ENCODE results near the gene P2RY6.

The P2RY6 gene

DNA sequence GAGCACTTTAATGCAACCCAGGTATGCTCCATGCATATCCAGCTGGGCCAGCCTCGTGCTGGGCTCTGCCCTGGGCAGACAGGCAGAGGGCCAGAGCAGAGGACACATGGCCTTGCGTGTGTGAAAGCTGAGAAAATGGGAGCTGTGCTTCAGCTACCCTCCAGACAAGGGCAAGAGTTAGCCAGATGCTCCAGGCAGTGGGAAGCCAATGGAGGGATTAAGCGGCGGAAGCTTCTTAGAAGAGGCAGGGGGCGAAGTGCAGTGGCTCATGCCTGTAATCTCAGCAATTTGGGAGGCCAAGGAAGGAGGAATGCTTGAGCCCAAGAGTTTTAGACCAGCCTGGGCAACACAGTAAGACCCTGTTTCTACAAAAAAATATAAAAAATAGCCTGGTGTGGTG, 26.1 kb downstream of the P2RY6 start:
- DNase-seq = no peak

DNA sequence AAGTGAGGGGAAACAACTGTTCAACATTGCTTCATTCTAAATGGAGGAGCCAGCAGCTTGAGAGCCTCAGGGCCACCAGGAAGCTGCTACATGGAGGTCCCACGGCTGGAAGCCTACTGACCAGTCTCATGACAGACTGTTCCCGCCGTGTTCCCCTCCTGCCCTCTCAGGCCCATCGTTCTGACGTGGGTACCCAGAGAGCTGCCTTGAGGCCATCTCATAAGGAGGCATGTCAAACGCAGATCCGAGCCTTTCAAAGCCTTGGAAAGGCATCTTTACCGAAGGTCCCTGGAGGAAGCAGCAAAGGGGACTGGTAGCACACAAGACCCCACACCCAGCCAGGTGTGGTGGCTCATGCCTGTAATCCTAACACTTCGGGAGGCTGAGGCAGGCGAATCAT, 27.6 kb downstream of the P2RY6 start:
- DNase-seq = no peak

DNA sequence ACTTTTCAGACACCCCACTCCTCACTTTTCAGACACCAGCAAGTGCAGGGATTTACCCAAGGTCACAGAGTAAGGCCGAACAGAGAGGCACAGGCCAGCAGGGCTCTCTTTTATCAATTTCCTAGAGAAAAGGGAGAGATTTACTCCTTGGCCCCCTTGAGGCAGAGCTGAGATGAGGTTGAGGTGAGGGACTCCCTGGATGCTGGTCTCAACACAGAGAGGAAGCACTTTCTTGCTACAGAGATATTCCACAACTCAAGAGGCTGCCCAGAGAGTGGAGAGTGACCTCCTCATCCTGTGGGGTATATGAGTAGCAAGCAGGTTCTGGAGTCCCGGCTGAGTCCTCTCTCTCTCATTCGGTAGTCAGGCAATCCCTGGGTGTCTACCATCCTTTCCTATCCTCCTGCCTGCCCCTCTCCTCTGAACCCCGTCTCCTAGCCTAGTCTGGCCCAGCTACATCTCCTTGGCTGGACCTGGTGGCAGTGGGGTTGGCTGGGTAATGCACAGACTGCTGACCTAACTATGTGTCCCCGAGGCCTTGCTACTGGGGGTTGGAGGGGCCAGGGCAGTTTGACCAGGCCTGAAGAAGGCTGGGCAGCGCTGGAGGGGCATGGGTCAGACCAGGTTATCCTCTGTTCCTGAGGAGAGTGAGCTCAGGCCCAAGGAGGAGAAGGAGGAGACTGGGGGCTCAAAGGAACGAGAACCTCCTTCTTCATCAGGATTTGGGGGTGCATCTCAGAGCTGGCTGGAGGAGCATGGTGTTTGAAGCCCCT, 34.1 kb downstream of the P2RY6 start:
- DNase-seq = no peak

DNA sequence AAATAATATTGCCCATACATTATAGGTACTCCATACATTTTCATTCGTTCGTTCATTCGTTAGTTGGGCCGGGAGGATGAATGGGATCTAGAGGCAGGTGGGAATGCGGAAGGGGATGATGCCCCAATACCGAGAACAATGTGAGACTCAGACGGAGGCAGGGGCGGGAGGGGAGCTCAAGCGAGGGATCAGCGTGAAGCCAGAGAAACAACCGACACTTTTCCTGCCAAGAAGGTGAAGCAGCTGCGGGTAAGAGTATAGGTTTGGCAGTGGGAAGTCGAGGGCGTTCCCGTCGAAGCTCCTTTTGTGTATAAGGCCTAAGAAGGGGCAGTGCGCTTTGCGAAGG, 34.8 kb downstream of the P2RY6 start:
- no peak for DNase-seq

DNA sequence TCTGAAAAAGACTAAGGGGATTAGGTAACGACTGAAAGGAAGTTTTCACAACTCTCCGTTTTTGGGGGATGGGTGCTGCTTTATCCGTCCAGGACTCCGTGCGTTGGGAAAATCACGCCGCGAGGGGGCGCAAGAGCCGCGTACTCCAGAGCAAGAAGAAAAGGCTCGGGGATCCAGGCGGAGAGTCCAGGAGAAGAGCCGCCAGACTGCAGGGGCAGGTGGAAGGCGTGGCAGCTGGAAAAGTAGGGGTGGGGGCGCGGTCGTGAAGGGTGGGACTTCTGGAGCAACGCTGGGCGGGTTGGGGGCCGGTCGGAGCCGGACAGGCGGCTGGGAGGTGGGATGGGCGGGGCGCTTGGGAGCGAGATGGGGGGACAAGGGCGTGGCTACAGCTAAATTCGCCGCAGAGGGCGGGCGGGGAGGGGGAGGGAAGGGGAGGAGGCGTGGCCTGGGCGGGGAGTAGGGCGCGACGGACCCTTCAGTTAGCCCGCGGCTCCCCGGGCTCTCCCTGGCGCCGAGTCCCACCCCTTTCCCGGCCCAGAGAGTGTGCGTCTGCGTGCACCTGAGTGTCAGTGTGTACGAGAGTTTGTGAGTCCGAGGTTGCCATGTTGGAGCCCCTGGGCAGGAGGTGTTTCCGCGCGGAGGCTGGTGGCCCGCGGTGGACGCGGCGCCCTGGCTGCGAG, 35.3 kb downstream of the P2RY6 start:
- peak; percentile 84 for DNase-seq

DNA sequence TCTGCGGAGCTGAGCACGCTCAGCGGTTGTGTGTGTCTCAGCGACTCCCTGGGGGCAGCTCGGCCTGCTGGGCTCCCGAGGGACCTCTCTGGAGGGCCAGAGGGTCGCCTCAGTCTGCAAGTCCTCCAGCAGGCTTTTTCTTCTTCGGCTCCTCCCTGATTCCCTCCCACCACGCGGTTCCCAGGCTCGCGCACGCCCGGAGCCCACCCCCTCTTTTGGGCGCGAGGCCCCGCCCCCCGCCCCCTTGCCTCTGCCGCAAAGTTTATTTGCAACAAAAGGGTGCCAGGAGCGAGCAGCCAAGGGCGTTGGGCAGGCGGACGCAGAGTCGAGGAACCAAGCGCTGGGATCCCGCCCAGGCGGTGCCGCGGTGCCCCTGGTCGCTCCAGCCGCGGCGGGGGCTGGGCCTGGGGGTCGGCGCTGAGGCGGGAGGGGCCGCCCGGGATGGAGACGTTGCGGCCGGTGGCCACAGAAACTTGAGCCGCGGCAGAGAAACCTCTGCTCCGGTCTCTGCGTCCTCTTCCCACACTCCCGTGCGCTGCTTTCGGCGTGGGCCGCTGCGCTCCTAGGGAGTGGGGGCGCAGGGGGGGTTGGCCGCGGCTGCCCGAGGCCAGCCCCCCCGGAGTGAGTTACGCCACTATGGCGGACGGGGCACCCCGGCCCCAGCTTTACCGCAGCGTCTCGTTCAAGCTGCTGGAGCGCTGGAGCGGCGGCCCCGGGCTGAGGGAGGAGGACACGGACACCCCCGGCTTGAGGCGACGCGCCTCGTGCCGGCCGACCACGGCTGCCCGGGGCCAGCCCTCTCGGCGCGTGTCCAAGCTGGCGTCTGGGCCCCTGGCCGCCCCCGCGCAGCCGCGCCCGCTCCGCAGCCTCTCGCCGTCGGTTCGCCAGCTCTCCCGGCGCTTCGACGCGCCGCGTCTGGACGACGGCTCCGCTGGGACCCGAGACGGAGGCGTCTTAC, 36.1 kb downstream of the P2RY6 start, which contains the start of gene ARHGEF17:
ARHGEF17 (plus strand) TSS at position 274 of the 958 bp plus-strand sequence; CDS start at position 637, 363 bp downstream.
- no peak for DNase-seq

DNA sequence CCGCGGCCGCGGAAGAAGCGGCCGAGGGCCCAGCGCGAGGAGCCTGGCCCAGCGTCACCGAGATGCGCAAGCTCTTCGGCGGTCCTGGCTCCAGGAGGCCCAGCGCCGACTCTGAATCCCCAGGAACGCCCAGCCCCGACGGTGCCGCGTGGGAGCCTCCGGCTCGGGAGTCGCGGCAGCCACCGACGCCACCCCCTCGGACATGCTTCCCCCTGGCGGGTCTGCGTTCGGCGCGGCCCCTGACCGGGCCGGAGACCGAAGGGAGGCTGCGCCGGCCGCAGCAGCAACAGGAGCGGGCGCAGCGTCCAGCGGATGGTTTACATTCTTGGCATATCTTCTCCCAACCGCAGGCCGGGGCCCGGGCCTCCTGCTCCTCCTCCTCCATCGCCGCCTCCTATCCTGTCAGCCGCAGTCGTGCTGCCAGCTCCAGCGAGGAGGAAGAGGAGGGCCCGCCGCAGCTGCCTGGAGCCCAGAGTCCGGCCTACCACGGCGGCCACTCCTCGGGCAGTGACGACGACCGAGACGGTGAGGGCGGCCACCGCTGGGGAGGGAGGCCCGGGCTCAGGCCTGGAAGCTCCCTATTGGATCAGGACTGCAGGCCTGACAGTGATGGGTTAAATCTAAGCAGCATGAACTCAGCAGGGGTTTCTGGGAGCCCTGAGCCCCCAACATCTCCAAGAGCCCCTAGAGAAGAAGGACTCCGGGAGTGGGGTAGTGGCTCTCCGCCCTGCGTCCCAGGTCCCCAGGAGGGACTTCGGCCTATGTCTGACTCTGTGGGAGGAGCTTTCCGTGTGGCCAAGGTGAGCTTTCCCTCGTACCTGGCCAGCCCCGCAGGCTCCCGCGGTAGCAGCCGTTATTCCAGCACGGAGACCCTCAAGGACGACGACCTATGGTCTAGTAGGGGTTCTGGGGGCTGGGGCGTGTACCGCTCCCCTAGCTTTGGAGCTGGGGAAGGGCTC, 37.1 kb downstream of the P2RY6 start:
- DNase-seq = no peak

DNA sequence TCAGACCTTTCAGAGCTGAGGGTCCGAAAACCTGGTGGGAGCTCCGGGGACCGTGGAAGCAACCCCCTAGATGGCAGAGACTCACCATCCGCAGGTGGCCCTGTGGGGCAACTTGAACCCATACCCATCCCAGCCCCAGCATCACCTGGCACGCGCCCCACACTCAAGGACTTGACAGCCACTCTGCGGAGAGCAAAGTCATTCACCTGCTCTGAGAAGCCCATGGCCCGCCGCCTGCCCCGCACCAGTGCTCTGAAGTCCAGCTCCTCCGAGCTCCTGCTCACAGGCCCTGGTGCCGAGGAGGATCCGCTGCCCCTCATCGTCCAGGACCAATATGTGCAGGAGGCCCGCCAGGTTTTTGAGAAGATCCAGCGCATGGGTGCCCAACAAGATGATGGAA, 37.9 kb downstream of the P2RY6 start:
- no peak for DNase-seq

DNA sequence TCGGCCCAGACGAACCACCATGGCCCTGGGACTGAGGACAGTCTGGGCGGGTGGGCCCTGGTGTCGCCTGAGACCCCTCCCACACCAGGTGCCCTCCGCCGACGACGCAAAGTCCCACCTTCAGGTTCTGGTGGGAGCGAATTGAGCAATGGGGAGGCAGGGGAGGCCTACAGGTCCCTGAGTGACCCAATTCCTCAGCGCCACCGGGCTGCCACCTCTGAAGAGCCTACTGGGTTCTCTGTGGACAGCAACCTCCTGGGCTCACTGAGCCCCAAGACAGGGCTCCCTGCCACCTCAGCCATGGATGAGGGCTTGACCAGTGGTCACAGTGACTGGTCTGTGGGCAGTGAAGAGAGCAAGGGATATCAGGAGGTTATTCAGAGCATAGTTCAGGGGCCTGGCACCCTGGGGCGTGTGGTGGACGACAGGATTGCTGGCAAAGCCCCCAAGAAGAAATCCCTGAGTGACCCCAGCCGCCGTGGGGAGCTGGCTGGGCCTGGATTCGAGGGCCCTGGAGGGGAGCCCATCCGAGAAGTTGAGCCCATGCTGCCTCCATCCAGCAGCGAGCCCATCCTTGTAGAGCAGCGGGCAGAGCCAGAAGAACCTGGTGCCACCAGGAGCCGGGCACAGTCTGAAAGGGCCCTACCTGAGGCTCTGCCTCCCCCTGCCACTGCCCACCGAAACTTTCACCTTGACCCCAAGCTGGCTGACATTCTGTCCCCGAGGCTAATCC, 38.7 kb downstream of the P2RY6 start:
- no peak for DNase-seq

DNA sequence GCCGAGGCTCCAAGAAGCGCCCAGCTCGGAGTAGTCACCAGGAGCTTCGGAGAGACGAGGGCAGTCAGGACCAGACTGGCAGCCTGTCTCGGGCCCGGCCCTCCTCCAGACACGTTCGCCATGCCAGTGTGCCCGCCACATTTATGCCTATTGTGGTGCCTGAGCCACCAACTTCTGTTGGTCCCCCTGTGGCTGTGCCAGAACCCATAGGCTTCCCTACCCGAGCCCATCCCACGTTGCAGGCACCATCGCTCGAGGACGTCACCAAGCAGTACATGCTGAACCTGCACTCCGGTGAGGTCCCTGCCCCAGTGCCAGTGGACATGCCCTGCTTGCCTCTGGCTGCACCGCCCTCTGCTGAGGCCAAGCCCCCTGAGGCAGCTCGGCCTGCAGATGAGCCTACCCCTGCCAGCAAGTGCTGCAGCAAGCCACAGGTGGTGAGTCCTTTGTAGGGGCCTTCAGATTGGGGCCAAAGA, 39.3 kb downstream of the P2RY6 start:
- DNase-seq = no peak

DNA sequence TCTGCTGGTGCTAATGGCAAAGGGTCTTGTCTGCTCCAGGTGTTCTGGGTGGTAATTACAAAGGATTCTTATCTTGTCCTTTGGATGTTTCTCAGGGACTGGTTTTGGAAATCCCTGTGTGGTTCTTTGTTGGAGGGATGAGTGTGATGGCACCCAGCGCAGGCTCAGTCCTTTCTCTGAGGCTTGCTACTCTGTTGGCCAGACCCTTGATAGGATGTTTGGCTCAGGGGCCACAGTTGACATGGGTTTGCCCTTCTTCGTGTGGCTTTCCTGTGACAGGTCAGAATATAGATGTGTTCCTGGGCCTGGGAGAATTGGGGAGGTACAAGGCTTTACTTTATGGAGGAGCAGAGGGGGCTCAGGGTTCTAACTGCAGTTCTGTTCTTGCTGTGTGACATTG, 39.9 kb downstream of the P2RY6 start:
- no peak for DNase-seq

DNA sequence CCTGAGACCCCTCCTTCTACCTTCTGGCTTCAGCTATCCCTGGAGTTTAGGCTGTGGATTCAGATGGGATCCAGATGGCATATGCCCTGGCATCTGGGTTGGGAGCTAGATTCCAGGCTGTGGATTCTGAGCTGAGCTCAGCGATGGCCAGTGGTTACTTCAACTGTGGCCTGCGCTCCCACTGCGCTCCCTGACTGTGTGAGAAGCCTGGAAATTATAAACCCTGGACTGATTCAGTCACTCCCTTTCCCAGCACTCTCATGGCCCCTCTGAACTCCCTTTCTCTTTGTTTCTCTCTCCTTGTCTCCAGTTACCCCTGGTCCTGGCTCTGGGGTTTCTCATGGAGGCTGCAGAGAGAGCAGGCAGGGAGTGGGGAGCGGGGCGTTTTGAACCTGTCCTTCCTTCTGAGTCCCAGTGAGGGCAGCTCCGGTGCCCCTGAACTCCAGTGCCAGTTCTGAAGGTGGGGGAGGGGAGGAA, 40.8 kb downstream of the P2RY6 start:
- no peak for DNase-seq

DNA sequence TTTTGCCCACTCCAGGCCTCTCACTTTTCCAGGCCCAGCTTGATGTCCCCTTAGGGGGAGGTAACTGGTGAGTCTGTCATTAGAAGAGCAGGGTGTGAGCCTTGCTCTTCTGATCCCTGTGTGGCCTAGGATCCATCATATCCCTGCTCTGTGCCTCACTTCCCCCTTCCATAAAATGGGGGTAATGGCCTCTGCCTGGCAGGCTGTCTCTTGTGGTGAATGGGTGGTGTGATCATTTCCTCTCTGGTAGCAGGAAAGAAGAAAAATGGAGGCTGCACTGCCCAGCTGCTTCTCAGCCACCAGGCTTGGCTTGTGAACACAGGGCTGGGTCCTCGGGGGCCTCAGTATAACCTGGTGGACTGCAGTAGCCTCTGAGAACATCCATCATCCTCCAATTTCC, 41.5 kb downstream of the P2RY6 start:
- DNase-seq = no peak

DNA sequence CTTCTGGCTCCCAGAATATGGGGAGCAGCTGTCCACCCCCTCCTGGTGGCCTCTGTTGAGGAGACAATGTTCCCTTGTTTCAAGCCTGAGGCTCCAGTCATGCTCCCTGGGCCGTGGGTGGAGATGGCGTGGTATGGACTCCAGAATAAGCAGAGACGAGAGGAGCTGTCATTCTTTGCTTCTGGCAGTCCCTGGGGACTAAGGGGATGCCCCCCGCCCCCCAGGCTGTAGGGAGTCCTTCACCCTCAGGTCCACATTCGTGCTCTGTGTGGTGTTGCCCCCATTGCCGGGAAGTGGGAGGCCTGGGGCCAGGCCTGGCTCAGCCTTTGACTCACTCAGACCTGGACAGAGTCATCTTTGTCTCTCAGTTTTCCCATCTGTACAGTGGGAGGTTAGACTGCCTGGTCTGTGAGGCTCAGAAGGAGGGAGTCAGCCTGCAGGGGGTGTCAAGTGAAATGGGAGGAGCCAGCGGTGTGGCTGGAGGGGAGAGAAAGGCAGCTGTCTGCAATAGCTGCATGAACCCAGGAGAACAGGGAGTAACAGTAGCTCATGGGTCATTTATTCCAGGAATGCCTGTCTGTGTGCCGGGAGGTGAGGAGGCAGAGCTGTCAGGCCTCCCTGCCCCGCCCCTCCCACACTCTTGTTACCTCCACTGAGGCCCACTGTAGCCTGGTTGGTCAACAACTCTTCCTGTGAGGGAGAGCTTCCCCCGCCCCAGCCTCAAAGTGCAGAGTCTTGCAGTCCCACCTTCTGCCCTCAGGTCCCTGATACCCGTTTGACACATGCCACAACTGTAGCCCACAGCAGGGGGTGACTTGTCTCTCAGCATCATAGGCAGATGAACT, 42.2 kb downstream of the P2RY6 start:
- no peak for DNase-seq

DNA sequence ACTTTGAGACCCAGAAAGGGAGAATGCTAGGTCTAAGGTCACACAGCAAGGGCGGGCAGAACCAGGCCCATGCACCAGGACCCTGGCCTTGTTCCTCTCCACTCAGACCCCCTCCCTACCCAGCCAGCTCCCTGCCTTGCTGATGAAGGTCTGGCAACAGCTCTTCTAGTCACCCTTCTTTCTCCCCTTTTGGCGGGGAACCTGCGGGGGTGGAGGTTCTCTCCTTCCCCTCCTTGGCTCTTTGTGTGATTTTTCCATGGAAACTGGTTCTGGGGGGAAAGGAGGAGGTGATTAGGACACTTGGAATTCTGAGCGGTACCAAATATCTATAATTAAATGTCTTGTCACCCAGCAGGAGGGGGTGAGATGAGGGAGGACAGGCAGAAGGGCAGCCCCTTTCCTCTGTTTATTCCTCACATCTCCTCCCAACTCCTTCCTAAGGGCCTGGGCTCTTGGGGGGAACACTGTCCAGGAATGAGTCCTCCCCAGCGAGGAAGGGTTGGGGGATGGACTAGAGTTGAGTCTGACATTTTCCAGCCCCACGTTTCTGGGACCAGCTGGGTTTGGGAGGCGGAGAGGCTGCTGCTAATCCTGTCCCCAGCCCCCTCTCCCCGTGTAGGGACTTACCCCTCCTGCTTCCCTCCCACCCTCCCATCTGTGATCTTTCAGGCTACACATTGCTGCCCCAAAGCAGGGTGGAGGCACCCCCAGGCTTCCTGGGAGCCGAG, 43.3 kb downstream of the P2RY6 start:
- DNase-seq = no peak

DNA sequence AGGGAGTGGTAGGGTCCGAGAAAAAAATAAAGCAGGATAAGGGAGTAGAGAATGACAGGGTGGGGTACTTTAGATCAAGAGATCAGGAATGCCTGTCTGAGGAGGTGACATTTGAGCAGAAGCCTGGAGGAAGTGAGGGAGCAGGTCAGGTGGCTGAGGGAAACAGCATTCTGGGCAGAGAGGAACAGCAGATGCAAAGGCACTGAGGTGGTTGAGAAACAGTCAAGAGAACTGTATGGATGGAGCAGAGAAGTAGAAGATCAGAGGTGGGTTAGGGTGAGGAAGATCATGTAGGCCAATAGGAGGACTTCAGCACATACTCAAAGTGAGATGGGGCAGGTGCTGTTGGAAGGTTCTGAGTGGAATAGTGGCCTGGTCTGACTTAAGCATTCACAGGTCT, 44.3 kb downstream of the P2RY6 start:
- no peak for DNase-seq

DNA sequence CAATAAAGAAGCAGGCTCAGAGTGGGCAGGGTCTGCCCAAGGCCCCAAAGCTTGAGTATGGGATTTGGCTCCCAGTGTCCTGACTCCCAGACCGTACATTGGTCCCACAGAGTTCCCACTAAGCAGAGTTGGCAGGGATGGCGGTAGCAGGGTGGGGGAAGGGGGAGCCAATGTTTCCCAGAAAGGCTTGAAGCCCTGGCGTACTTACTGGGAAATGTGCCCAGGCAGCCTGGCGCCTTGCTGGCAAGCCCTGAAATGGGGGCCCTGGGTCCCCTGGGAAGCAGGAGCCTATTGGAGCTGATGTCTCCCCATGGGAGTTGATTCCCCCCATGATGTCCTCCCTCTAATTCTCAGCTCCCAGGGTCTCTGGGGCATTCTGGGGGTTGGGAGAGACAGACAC, 45.2 kb downstream of the P2RY6 start:
- DNase-seq = no peak

DNA sequence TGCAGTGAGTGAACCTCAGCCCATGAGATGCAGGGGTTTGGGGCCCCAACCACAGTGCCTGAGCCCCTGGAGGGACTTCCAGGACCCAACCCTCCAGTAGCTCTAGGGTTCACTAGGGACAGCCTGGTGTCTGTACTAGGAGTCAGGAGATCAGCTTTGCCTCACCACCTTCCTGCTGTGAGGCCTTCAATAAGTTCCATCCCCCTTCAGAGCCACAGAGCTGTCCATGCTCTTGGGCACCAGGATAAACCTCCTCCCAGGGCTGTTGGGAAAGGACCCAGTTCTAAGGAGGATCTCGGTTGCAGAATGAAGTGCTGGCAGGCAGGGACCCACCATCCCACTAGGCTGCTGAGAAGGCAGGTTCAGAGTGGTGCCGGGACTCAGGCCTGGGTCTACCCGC, 45.7 kb downstream of the P2RY6 start:
- no peak for DNase-seq

DNA sequence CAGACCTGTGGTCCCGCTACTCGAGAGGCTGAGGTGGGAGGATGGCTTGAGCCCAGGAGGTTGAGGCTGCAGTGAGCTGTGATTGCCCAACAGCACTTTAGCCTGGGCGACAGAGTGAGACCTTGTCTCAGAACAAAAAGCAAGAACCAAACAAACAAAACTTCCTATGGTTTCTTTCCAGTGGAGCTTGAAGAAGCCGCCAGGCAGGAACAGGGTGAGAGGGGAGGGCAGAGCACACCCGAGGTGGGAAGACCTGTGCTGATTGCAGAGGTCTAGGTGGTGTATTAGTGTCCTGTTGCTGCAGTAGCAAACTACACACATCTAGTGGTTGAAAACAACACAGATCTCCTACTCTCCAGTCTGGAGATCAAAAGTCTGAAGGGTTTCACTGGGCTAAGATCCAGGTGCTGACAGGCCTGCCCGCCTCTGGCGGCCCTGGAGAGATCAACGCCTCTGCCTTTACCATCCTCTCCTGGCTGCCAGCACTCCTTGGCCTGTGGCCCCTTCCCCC, 46.4 kb downstream of the P2RY6 start:
- DNase-seq = no peak

Data from SHP77 treated with DMSO at 0.1 percent for 48 hours (cell line).